HepG2 (cell line): ENCODE measurements around the gene PCDHB1.

ENCODE experiments used
- DNMT1 ChIP-seq: sonication (generic); formaldehyde crosslinking; IDR thresholded peaks from 2 replicates; pipeline ENCODE4 v1.5.1; 2020; ENCODE audit warnings: mild to moderate bottlenecking, missing genetic modification reagents
- EZH2 ChIP-seq: conservative IDR thresholded peaks from 2 replicates; pipeline ENCODE4 v1.6.1; 2012; ENCODE audit warnings: mild to moderate bottlenecking, low read depth, low read length, moderate library complexity
- MYC ChIP-seq: sonication (generic); formaldehyde crosslinking; IDR thresholded peaks from 2 replicates; pipeline ENCODE4 v1.9.0; 2021; ENCODE audit warnings: missing genetic modification reagents, borderline replicate concordance
- PBX3 ChIP-seq: sonication (generic); formaldehyde crosslinking; IDR thresholded peaks from 2 replicates; pipeline ENCODE4 v1.8.1; 2023; ENCODE audit warnings: missing genetic modification reagents, inconsistent platforms, borderline replicate concordance
- PRDM10 ChIP-seq: sonication (generic); formaldehyde crosslinking; IDR thresholded peaks from 2 replicates; pipeline ENCODE4 v1.4.0; 2020; ENCODE audit warnings: low read depth, missing genetic modification reagents
- SMYD3 ChIP-seq: sonication (generic); formaldehyde crosslinking; IDR thresholded peaks from 2 replicates; pipeline ENCODE4 v1.8.1; 2023; ENCODE audit warnings: mild to moderate bottlenecking, missing genetic modification reagents
- STAT5B ChIP-seq: sonication (generic); formaldehyde crosslinking; IDR thresholded peaks from 2 replicates; pipeline ENCODE4 v1.4.0; 2020; ENCODE audit warnings: missing genetic modification reagents
- TBP ChIP-seq: sonication (generic); formaldehyde crosslinking; IDR thresholded peaks from 2 replicates; pipeline ENCODE4 v1.5.0; 2020; ENCODE audit warnings: missing genetic modification reagents
- ZNF274 ChIP-seq: sonication (generic); formaldehyde crosslinking; IDR thresholded peaks from 2 replicates; pipeline ENCODE4 v1.5.1; 2020; ENCODE audit warnings: mild to moderate bottlenecking, missing genetic modification reagents
- ZNF337 ChIP-seq: sonication (generic); formaldehyde crosslinking; IDR thresholded peaks from 2 replicates; pipeline ENCODE4 v1.5.1; 2020; ENCODE audit warnings: missing genetic modification reagents, low read depth, mild to moderate bottlenecking, borderline replicate concordance
- ZNF800 ChIP-seq: sonication (generic); formaldehyde crosslinking; IDR thresholded peaks from 2 replicates; pipeline ENCODE4 v1.4.0; 2020; ENCODE audit warnings: missing genetic modification reagents
- TF ChIP-seq, protein P1 (sequence below): sonication (generic); formaldehyde crosslinking; IDR thresholded peaks from 2 replicates; pipeline ENCODE4 v1.5.0; 2020; ENCODE audit warnings: mild to moderate bottlenecking, missing genetic modification reagents, moderate library complexity

DNA sequence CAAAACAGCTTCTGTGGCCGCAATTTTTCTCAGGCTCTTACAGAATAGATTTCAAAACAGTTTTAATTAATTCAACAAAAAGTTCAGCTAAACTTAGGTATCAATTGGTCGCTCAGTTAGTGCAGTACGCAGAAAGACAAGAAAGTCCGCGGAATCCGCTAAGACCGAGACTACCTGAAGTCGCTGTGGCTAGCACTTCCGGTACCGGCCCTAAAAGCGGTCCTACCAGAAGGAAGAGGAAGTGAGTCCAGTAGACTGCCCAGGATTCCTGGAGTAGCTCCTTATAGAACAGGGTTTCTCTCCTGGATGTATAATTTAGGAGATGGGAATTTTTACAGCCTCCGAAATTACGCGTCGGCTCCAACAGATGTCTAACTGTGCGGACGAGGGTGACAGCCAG is 26.7 kb downstream of the PCDHB1 start:
- TF ChIP-seq TBP (CRISPR knock-in tag), result no peak
- TF ChIP-seq SMYD3 (CRISPR knock-in tag), result no peak
- TF ChIP-seq PBX3 (CRISPR knock-in tag), result no peak
- no peak for TF ChIP-seq EZH2
- no peak for TF ChIP-seq ZNF274 (CRISPR knock-in tag)
- no peak for TF ChIP-seq ZNF337
- TF ChIP-seq, protein P1, sequence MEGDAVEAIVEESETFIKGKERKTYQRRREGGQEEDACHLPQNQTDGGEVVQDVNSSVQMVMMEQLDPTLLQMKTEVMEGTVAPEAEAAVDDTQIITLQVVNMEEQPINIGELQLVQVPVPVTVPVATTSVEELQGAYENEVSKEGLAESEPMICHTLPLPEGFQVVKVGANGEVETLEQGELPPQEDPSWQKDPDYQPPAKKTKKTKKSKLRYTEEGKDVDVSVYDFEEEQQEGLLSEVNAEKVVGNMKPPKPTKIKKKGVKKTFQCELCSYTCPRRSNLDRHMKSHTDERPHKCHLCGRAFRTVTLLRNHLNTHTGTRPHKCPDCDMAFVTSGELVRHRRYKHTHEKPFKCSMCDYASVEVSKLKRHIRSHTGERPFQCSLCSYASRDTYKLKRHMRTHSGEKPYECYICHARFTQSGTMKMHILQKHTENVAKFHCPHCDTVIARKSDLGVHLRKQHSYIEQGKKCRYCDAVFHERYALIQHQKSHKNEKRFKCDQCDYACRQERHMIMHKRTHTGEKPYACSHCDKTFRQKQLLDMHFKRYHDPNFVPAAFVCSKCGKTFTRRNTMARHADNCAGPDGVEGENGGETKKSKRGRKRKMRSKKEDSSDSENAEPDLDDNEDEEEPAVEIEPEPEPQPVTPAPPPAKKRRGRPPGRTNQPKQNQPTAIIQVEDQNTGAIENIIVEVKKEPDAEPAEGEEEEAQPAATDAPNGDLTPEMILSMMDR (CRISPR knock-in tag), result no peak
- no peak for TF ChIP-seq DNMT1 (CRISPR knock-in tag)
- TF ChIP-seq STAT5B (CRISPR knock-in tag), result no peak
- TF ChIP-seq ZNF800 (CRISPR knock-in tag), result no peak
- TF ChIP-seq PRDM10 (CRISPR knock-in tag), result no peak
- TF ChIP-seq MYC, result no peak
